HCT116 (cell line): Measurements from ENCODE around the gene RNU7-1. TPM values are rescaled to one million over a fixed set of nuclear protein-coding genes. Genes with fewer than 3 reads are reported as not detected.
A peak's percentile ranks its signal among the peaks of the same experiment; 100 is the strongest.

Experiments
- ATAC-seq: fragments of 200-7000 bp; cut with Tn5 transposase; 2 replicates; pipeline ENCODE4 v1.9.1; 2020; ENCODE audit warnings: mild to moderate bottlenecking, moderate library complexity
- BruUV-seq: library from RNA; stranded (reverse); fragments of 400-500 nt; replicated peaks from 2 replicates; lab custom pipeline; 2021; lab: Mats Ljungman, UMichigan
- CTCF ChIA-PET: fragments of 300-600 bp; sonication (Branson Sonifier 250); formaldehyde crosslinking; loops from one replicate; lab custom pipeline; 2021; ENCODE audit warnings: antibody characterized with exemption; lab: Charles Lee
- POLR2A ChIA-PET: fragments of 300-600, 350-600 bp; sonication (Branson Sonifier 250); formaldehyde crosslinking; loops from one replicate; lab custom pipeline; 2021; ENCODE audit warnings: antibody characterized with exemption; lab: Charles Lee
- RAD21 ChIA-PET, 2 experiments: fragments of 300-600 bp; sonication (Branson Sonifier 250); formaldehyde crosslinking; loops; one replicate each; lab custom pipeline; 2023; ENCODE audit warnings: low total read pairs in 2 of 2; ENCODE audit not compliant: uncharacterized antibody in 2 of 2, unreplicated experiment in 2 of 2, low non-redundant PET in 1 of 2; lab: Charles Lee
- DNase-seq: peaks from one replicate; pipeline ENCODE4 v3.0.0-alpha.2; 2010; ENCODE audit warnings: low read depth, low spot score
- H2AFZ ChIP-seq: fragments of 200-600 bp; shearing (Covaris generic), sonication (generic); 2 replicates; pipeline ENCODE4 v1.6.1; 2017; ENCODE audit warnings: low read depth, mixed run types, mixed read lengths, antibody characterized with exemption, low read length; ENCODE audit not compliant: poor library complexity, severe bottlenecking
- H3K27ac ChIP-seq: 2 replicates; pipeline ENCODE4 v1.5.1; 2012; ENCODE audit warnings: low read depth, low read length
- H3K27me3 ChIP-seq: fragments of 200-600 bp; sonication (generic); 2 replicates; pipeline ENCODE4 v1.6.1; 2016; ENCODE audit warnings: mixed run types, low read length, mixed read lengths; ENCODE audit not compliant: insufficient read depth
- H3K36me3 ChIP-seq, 2 experiments: fragments of 200-500 bp in 1 of 2; fragments of 200-600 bp in 1 of 2; sonication (Bioruptor generic) in 1 of 2; sonication (generic) in 1 of 2; 2 replicates each; pipeline versions ENCODE4 v1.5.1 to v1.6.1; 2014 to 2016; ENCODE audit warnings: low read length in 2 of 2, inconsistent platforms in 1 of 2, mixed read lengths in 1 of 2, mixed run types in 1 of 2; ENCODE audit not compliant: insufficient read depth in 2 of 2, control insufficient read depth in 1 of 2
- H3K4me1 ChIP-seq, 2 experiments: fragments of 200-600 bp in 1 of 2; sonication (generic) in 1 of 2; 2 replicates each; pipeline versions ENCODE4 v1.5.1 to v1.6.1; 2012 to 2017; ENCODE audit warnings: low read length in 2 of 2, inconsistent platforms in 1 of 2, mild to moderate bottlenecking in 1 of 2, mixed read lengths in 1 of 2, mixed run types in 1 of 2, moderate library complexity in 1 of 2; ENCODE audit not compliant: insufficient read depth in 2 of 2, control insufficient read depth in 1 of 2
- H3K4me2 ChIP-seq: fragments of 200-600 bp; sonication (generic); 2 replicates; pipeline ENCODE4 v1.6.1; 2017; ENCODE audit warnings: mixed run types, low read length, mixed read lengths
- H3K4me3 ChIP-seq, 2 experiments: fragments of 200-600 bp in 1 of 2; sonication (generic) in 1 of 2; replicated peaks in 1 of 2; 2 replicates each; pipeline ENCODE4 v1.5.1; 2011 to 2016; ENCODE audit warnings: low read length in 2 of 2, control low read depth in 1 of 2, low read depth in 1 of 2, mild to moderate bottlenecking in 1 of 2, mixed read lengths in 1 of 2, mixed run types in 1 of 2
- H3K79me2 ChIP-seq: fragments of 200-600 bp; sonication (generic); 2 replicates; pipeline ENCODE4 v1.6.1; 2017; ENCODE audit warnings: mild to moderate bottlenecking, mixed run types, low read length, moderate library complexity, mixed read lengths; ENCODE audit not compliant: insufficient read depth
- H3K9ac ChIP-seq: fragments of 200-600 bp; sonication (generic); 2 replicates; pipeline ENCODE4 v1.6.1; 2016; ENCODE audit warnings: low read length, mixed read lengths
- H3K9me2 ChIP-seq: fragments of 200-600 bp; sonication (generic), shearing (Covaris generic); 2 replicates; pipeline ENCODE4 v1.6.1; 2017; ENCODE audit warnings: mixed run types, mild to moderate bottlenecking, moderate library complexity; ENCODE audit not compliant: insufficient read depth
- H3K9me3 ChIP-seq, 2 experiments: fragments of 200-500 bp in 1 of 2; fragments of 200-600 bp in 1 of 2; sonication (Bioruptor generic) in 1 of 2; sonication (generic) in 1 of 2; 2 replicates each; pipeline ENCODE4 v1.6.1; 2014 to 2017; ENCODE audit warnings: low read length in 2 of 2, mixed read lengths in 2 of 2, inconsistent platforms in 1 of 2, low read depth in 1 of 2, mild to moderate bottlenecking in 1 of 2, mixed run types in 1 of 2, moderate library complexity in 1 of 2; ENCODE audit not compliant: control insufficient read depth in 1 of 2, insufficient read depth in 1 of 2
- H4K20me1 ChIP-seq: fragments of 200-600 bp; sonication (generic), shearing (Covaris generic); 2 replicates; pipeline ENCODE4 v1.6.1; 2017; ENCODE audit warnings: mixed run types, mild to moderate bottlenecking, moderate library complexity; ENCODE audit not compliant: insufficient read depth
- FOSL1 ChIP-seq: IDR thresholded peaks from 2 replicates; pipeline ENCODE4 v1.6.1; 2012; ENCODE audit warnings: low read depth
- SIN3A ChIP-seq: IDR thresholded peaks from 2 replicates; pipeline ENCODE4 v1.6.1; 2012; ENCODE audit warnings: low read depth
- intact Hi-C: fragments of 100-400 bp; cut with micrococcal nuclease; formaldehyde crosslinking; loops from 2 replicates; pipeline ENCODE4 v1.10.0; 2022
- total RNA-seq: library from RNA; stranded (reverse); gene quantifications from one replicate; pipeline ENCODE4 v1.2.1, GENCODE V29; 2021; ENCODE audit not compliant: unreplicated experiment
- TF ChIP-seq, protein P1 (sequence below): IDR thresholded peaks from 2 replicates; pipeline ENCODE4 v1.6.1; 2011; ENCODE audit warnings: mild to moderate bottlenecking, low read length, moderate library complexity; ENCODE audit not compliant: insufficient replicate concordance; ENCODE audit errors: extremely low read depth
- TF ChIP-seq, protein P2 (sequence below): IDR thresholded peaks from 2 replicates; pipeline ENCODE4 v1.6.1; 2012

RNU7-1 gene
- total RNA-seq, 1 experiment from 2014 or later: not detected

DNA sequence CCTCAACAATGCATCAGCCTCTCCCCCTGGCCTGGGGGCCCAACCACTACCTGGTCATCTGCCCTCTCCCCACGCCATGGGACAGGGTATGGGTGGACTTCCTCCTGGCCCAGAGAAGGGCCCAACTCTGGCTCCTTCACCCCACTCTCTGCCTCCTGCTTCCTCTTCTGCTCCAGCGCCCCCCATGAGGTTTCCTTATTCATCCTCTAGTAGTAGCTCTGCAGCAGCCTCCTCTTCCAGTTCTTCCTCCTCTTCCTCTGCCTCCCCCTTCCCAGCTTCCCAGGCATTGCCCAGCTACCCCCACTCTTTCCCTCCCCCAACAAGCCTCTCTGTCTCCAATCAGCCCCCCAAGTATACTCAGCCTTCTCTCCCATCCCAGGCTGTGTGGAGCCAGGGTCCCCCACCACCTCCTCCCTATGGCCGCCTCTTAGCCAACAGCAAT lies 7.4 kb upstream of the RNU7-1 start:
- no peaks in the 10 kb centered on the region for H3K9me2 ChIP-seq
- intact Hi-C loops: no loop called here
- no TSS peak for BruUV-seq
- H3K4me3 ChIP-seq: no peak overlapping the region
- H3K4me1 ChIP-seq: peaks cover 7 to 24% of the 10 kb centered on the region in 2 experiments; a peak in 3 of 4 replicates
- no peak overlapping the region for H2AFZ ChIP-seq
- H3K27ac ChIP-seq: peak overlapping the region; percentile 93
- ChIA-PET CTCF (no interaction called here), RAD21 (no interaction called here), POLR2A (no interaction called here)
- no peak overlapping the region for H3K9ac ChIP-seq
- no peaks in the 10 kb centered on the region for H3K27me3 ChIP-seq
- ATAC-seq (no peak), DNase-seq (no peak)
- H3K36me3 ChIP-seq: peaks cover 15 to 37% of the 10 kb centered on the region in 2 experiments; a peak in 3 of 4 replicates
- peak overlapping the region; percentile 91; the same call in 1 of the 2 replicates for H3K4me2 ChIP-seq
- H3K9me3 ChIP-seq: no peaks in the 10 kb centered on the region
- H4K20me1 ChIP-seq: no peaks in the 10 kb centered on the region
- H3K79me2 ChIP-seq: peaks cover 33% of the 10 kb centered on the region
- TF ChIP-seq FOSL1 (no peak), SIN3A (no peak)
- TF ChIP-seq, protein P1, sequence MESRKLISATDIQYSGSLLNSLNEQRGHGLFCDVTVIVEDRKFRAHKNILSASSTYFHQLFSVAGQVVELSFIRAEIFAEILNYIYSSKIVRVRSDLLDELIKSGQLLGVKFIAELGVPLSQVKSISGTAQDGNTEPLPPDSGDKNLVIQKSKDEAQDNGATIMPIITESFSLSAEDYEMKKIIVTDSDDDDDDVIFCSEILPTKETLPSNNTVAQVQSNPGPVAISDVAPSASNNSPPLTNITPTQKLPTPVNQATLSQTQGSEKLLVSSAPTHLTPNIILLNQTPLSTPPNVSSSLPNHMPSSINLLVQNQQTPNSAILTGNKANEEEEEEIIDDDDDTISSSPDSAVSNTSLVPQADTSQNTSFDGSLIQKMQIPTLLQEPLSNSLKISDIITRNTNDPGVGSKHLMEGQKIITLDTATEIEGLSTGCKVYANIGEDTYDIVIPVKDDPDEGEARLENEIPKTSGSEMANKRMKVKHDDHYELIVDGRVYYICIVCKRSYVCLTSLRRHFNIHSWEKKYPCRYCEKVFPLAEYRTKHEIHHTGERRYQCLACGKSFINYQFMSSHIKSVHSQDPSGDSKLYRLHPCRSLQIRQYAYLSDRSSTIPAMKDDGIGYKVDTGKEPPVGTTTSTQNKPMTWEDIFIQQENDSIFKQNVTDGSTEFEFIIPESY: no peak
- TF ChIP-seq, protein P2, sequence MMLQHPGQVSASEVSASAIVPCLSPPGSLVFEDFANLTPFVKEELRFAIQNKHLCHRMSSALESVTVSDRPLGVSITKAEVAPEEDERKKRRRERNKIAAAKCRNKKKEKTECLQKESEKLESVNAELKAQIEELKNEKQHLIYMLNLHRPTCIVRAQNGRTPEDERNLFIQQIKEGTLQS: no peak
